Dermis microvascular lymphatic vessel endothelial cell (primary cell): Measurements from ENCODE around the gene MPZL1. TPM values are rescaled to one million over a fixed set of nuclear protein-coding genes. Genes with fewer than 3 reads are reported as not detected.

Experiments used
- DNase-seq, 2 donors: peaks; one replicate each; pipeline versions ENCODE4 v3.0.0 to v3.0.0-alpha.2; 2010; ENCODE audit warnings: low read depth in 2 of 2
- total RNA-seq: library from RNA; depleted of rRNA; stranded (reverse); fragments of >200 nt; gene quantifications from 2 replicates; pipeline ENCODE4 v1.2.1, GENCODE V29; 2014

MPZL1 gene
- total RNA-seq, 1 donor from 2014 or later, result 107 TPM

DNA sequence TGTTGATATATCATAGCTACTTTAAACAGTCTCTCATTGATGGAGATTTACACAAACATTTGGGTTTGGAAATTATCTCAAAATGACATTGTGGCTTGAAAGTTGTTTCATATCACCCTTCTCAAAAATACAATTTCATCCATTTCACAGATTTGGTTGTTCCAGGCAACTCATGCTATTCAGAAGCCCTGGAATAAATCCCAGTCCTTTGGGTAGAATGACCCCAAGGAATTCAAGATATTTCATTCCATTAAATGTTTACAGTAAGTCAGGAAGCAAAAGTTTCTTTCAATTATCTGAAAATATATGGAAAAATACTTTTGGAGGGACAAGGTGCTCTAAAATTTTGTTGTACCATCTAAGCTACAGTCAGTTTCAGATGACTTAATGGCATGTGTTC lies 27.1 kb downstream of the MPZL1 start:
- no peak for DNase-seq

DNA sequence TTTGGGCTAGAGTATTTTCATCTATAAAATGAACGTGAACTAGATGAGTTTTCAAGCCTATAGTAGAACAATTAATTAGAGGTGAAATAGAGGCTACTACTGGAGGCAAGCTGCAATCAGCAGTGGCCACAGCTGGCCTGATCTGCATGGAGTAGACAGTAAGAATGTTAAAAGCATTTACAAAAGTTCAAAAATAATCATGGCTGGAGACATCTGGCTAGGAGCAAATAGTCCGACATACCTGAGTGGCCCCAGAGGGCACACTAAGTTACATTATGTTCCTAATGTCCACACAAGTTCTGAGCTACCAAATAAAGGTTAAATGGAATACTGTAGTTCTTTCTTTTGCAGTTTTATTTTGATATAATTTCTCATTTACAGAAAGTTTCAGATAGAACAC lies 28.0 kb downstream of the MPZL1 start:
- no peak for DNase-seq

DNA sequence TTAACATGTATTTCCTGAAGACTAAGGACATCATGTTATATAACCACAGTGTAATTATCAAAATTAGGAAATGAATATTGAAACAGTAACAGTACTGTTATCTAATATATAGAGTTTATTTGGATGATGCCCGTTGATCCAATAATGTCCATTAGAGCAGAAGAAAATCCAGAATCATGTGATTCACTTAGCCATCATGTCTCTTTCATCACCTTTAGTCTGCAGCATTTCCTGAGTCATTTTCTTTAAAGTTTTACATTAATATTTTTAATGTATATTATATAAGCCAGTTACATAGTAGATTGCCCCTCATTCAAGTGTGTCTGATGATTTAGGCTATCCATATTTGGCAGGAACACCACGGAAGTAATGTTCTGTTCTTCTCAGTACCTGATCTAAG lies 28.9 kb downstream of the MPZL1 start:
- DNase-seq, result no peak

- DNase-seq, result no peak
These were observed 29.9 kb downstream of the MPZL1 start for GRCh38 chr1:167751676-167752075.

GRCh38 chr1:167752219-167752985 lies 30.6 kb downstream of the MPZL1 start:
- DNase-seq, result no peak

DNA sequence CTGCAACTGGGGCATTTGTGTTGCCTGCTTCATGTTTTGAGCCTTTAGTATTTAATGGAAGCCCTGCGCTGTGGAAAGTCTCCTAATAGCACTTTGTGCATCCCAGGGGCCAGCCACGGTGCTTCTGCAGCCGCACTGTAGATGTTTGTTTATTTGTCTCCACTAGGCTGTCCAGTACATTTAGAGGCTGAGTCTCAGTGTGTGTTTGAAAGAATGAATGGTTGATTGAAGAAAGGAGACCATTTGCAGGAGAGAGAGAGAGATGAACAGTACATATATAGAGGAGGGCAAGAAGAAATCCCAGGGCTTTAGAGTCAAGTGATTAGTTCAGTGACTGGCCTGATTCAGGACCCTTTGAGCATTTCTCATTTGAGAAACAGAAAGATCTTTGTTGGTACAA lies 33.9 kb downstream of the MPZL1 start:
- DNase-seq, result no peak

DNA sequence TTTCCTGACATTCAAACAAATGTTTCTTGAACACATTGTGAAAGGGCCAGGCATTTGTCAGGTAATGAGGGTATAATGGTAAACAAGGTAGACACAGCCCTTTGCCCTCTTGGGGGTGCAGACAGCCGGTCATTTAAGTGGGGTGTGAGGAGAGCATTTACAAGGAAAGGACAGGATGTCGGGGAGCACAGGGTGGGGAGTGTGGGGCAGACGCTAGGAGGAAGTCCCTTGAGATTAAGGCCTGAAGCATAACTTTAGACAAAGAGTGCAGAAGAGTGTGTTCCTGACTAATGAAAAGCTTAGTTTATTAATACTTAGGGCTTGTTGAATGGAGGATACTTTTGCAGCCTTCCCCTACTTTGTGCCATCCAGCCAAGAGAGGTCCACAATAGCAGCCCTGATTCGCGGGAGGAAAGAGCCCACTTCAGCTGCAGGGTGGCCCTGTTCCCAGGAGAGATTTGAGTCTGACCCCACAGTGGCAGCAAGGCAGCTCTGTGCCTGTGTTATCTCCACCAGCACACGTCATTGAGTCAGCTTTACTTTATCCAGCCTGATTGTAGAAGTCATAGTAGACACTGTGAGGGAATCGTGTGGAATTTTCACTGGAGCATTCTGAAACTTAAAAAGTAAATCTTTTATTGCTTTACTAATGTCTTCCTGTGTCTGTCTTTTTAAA lies 35.1 kb downstream of the MPZL1 start:
- DNase-seq, result no peak

- DNase-seq, result no peak
These were observed 35.9 kb downstream of the MPZL1 start for GRCh38 chr1:167757433-167758309.

GRCh38 chr1:167761400-167761799 lies 39.6 kb downstream of the MPZL1 start:
- DNase-seq, result no peak

DNA sequence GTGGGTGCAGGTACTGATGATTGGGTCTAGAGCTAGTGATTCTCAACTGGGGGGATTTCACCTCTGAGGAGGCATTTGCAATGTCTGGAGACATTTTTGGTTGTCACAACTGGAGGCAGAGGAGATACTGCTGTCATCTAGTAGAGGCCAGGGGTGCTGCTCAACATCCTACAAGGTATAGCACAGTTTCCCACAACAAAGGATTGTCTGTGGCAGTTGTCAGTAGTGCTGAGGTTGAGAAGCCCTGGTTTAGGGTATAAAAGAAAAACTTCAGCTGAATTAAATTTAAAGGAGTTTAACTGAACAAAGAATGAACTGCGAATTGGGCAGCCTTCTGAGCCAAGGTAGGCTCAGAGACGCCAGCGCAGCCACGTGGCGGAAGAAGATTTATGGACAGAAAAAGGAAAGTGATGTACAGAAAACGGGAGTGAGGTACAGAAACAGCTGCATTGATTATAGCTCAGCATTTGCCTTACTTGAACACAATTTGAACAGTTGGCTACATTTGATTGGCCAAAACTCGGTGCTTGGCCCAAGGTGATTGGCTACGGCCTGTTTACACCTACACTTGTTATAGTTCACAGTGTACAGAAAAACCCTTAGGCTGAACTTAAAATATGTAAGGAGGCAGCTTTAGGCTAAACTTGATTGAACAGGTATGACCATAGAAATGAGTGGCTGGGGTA lies 40.4 kb downstream of the MPZL1 start:
- no peak for DNase-seq

GRCh38 chr1:167763525-167764220 lies 41.9 kb downstream of the MPZL1 start:
- DNase-seq, result no peak

GRCh38 chr1:167764458-167765330 lies 42.9 kb downstream of the MPZL1 start:
- no peak for DNase-seq

- DNase-seq, result no peak
These were observed 43.7 kb downstream of the MPZL1 start for GRCh38 chr1:167765496-167765895.

DNA sequence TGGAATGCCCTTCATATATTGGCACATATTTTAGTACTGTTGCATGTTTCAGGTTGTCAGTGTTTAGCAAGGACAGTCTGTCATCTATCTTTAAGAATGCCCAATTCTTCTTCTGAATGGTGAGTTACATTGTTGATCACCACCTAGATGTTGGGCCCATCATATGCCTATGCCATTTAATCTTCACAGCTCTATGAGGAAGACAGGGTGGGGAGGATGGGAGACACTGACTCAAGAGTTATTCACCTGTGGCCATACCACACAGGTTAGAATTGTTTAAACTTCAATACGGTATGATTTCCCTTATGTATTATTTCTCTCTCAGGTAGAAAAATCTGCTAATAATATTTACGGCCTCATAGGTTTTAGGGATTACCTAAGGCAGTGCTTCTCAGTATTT lies 44.8 kb downstream of the MPZL1 start:
- no peak for DNase-seq

DNA sequence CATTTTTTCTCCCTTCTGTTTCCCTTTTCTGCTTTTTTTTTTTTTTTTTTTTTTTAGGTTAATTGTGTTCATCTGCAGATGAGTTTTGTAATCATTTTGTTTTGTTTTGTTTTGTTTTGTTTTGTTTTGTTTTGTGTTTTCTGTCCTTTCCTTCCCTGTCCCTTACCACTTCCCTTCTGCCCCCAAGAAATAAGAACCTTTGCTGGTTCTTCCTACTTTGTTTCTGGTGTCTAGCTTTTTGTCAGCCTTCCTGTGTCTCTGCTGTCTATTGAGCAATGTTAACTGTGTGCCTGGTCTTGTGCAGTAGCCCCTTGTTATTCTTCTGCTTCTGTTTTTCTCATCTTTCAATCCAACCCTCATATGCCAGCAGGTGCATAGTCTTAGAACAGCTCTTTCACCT lies 46.0 kb downstream of the MPZL1 start:
- no peak for DNase-seq

DNA sequence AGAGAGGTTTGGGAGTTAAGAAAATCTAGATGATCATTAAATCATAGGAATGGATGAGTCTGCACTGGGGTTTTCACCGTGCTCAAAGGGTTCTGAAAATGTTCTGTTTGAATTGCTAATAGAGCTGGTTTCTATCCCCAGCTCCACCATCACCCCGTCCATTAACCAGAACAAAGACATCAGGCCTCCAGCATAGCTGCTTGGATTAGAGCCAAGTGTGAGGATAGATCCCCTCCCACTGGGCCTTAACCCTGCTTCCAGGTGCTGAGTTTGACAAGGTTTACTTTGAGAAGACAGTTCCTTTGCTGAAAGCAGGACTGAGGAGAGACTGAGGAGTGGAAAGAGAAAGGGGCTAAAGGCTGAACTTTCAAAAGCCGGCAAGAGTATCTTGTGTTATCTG lies 48.3 kb downstream of the MPZL1 start:
- no peak for DNase-seq

GRCh38 chr1:167772436-167772835 lies 50.7 kb downstream of the MPZL1 start:
- DNase-seq, result no peak

DNA sequence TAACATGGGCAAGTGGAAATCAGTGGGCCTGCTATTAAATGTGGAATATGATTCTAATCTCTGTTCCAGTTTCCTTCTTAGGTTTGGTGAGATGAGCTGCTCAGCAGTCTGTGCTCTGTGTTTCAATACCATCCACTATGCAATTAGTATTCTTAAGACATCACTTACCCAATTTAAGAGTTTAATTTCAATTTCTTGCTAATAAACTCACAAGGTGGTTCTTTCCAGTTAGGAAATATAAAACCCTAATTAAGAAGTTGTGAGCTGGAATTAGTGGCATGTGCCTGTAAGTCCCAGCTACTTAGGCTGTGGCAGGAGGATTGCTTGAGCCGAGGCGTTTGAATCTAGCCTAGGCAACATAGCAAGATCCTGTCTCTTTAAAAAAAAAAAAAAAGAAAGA lies 51.7 kb downstream of the MPZL1 start:
- no peak for DNase-seq

DNA sequence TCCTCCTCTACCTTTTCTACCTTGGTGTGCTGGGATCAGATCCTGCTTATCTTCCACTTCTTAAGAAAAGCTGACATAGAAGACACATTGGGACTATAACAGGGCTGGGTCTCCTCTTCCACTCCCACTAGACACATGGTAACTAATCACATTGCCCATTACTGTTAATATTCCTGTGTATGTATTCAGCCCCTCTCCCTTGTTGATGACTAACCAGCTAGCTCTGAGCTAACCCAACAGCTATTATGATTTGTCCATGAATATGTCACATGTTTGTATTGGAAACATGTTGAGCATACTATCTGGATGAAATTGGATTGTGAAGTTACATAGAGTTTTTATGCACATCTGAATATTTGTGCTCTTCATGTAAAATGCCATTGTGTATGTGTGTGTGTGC lies 52.9 kb downstream of the MPZL1 start:
- peak; percentile 11 to 68 for DNase-seq

- DNase-seq, result peak; percentile 35 to 84
These were observed 53.4 kb downstream of the MPZL1 start for GRCh38 chr1:167775178-167775577.
